Measurements from ENCODE around the gene REV3L. TPM values are rescaled to one million over a fixed set of nuclear protein-coding genes. Genes with fewer than 3 reads are reported as not detected.

Gene REV3L
- polyA plus RNA-seq, 2 of the 4 experiments (the other 2 are of a cell fraction): 4.1 to 12.4 TPM

- peak overlapping the region; percentile 41 for H3K4me2 ChIP-seq
- POLR2A ChIA-PET: no interaction called here
- ATAC-seq: no peak
- no peak overlapping the region for H3K4me3 ChIP-seq
- peaks cover 8% of the 10 kb centered on the region; the same call in 2 of the 3 replicates for H3K9me3 ChIP-seq
- peaks cover 24% of the 10 kb centered on the region; the same call in 2 of the 3 replicates for H3K4me1 ChIP-seq
- CTCF ChIA-PET: no interaction called here
- no peak overlapping the region for H3K27ac ChIP-seq
- WGBS (ENCODE audit: missing lambda C conversion rate): 53% methylated on average over 5 of the region's 5 CpGs
- FAIRE-seq: no peak
- DNase-seq (ENCODE audit: low read depth in 1 of 2, low spot score in 1 of 2): peak in 1 of 2 experiments; percentile 3
- TF ChIP-seq PHF8 (IDR thresholded peaks at IDR 0.05; ENCODE audit: borderline replicate concordance, low read depth) (no peak), HEYL (CRISPR knock-in tag; IDR thresholded peaks at IDR 0.05) (no peak), RNF2 (IDR thresholded peaks at IDR 0.05; ENCODE audit: borderline replicate concordance, low read depth) (no peak), HOXB5 (CRISPR knock-in tag; IDR thresholded peaks at IDR 0.05) (no peak), MAFK (IDR thresholded peaks at IDR 0.05; ENCODE audit: partially characterized antibody) (no peak), RARB (CRISPR knock-in tag; IDR thresholded peaks at IDR 0.05) (no peak), CEBPB (IDR thresholded peaks at IDR 0.05) (no peak), PBX3 (IDR thresholded peaks at IDR 0.05) (no peak), ZNF302 (CRISPR knock-in tag; IDR thresholded peaks at IDR 0.05) (no peak), TFCP2L1 (CRISPR knock-in tag; IDR thresholded peaks at IDR 0.05) (no peak), CHD4 (IDR thresholded peaks at IDR 0.05; ENCODE audit: borderline replicate concordance) (no peak), FOXS1 (CRISPR knock-in tag; IDR thresholded peaks at IDR 0.05) (no peak), BHLHE40 (IDR thresholded peaks at IDR 0.05; ENCODE audit: low read depth, low read length) (no peak), ELK1 (IDR thresholded peaks at IDR 0.05; ENCODE audit: low read depth, low read length) (no peak), FOSB (CRISPR knock-in tag; IDR thresholded peaks at IDR 0.05) (no peak), RAD21 (conservative IDR thresholded peaks at IDR 0.05 in 1 of 2, IDR thresholded peaks at IDR 0.05 in 1 of 2) (no peak), TP53 (CRISPR knock-in tag; IDR thresholded peaks at IDR 0.05) (no peak)
- TF ChIP-seq, protein P1, sequence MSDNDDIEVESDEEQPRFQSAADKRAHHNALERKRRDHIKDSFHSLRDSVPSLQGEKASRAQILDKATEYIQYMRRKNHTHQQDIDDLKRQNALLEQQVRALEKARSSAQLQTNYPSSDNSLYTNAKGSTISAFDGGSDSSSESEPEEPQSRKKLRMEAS (IDR thresholded peaks at IDR 0.05): no peak
- TF ChIP-seq, protein P2, sequence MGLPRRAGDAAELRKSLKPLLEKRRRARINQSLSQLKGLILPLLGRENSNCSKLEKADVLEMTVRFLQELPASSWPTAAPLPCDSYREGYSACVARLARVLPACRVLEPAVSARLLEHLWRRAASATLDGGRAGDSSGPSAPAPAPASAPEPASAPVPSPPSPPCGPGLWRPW (IDR thresholded peaks at IDR 0.05): no peak
Measured at GRCh38 chr6:111427341-111428116, 55.5 kb downstream of the REV3L start.

GRCh38 chr6:111423960-111424846 is 58.8 kb downstream of the REV3L start:
- Histone ChIP-seq H3K4me3 (no peak overlapping the region), H3K4me2 (no peak overlapping the region), H3K4me1 (peaks cover 24% of the 10 kb centered on the region; the same call in 2 of the 3 replicates), H3K9me3 (peaks cover 8% of the 10 kb centered on the region; the same call in 2 of the 3 replicates), H3K27ac (no peak overlapping the region)
- ATAC-seq (no peak), FAIRE-seq (no peak), DNase-seq (ENCODE audit: low read depth in 1 of 2, low spot score in 1 of 2) (no peak)
- no peak for TF ChIP-seq RARB (CRISPR knock-in tag; IDR thresholded peaks at IDR 0.05)
- TF ChIP-seq MAFK (IDR thresholded peaks at IDR 0.05; ENCODE audit: partially characterized antibody): peak; percentile 88
- no peak for TF ChIP-seq EHF (CRISPR knock-in tag; IDR thresholded peaks at IDR 0.05)
- TF ChIP-seq RAD21 (conservative IDR thresholded peaks at IDR 0.05 in 1 of 2, IDR thresholded peaks at IDR 0.05 in 1 of 2): no peak
- TF ChIP-seq EHMT2 (IDR thresholded peaks at IDR 0.05; ENCODE audit: low read depth): no peak
- no peak for TF ChIP-seq ZC3H11A (IDR thresholded peaks at IDR 0.05)
- TF ChIP-seq HOXB5 (CRISPR knock-in tag; IDR thresholded peaks at IDR 0.05): no peak
- POLR2A ChIA-PET: no interaction called here
- 98% methylated on average over 5 of the region's 5 CpGs for WGBS (ENCODE audit: missing lambda C conversion rate)
- CTCF ChIA-PET: interaction anchor here (1.1 to 1.5 kb wide), 2 partner anchors 20 to 22 kb away, joined by 3 to 5 read pairs; no protein-coding TSS in a partner anchor

All from A549 (cell line).